COLO829 (cell line): ENCODE measurements around the gene NDUFA7.
"Not testable (repeated sequence)": the region's sequence is repeated elsewhere in the genome, so short reads cannot be mapped to it uniquely, and the experiment has no call there.

Experiments
- DNase-seq: peaks from one replicate; pipeline ENCODE4 v3.0.0; 2012; ENCODE audit warnings: low spot score

Gene NDUFA7

DNA sequence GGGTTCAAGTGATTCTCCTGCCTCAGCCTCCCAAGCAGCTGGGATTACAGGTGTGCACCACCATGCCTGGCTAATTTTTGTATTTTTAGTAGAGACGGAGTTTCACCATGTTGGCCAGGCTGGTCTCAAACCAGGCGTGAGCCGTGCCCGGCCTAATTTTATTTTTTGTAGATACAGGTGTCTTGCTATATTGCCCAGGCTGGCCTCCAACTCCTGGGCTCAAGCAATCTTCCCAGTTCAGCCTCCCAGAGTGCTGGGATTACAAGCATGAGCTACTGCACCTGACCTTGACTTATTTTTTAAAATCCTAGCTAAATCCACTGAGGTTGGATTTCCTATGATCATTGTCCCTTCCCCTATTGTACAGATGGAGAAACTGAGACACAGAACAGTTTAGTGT is 20.3 kb upstream of the NDUFA7 start:
- DNase-seq, result not testable (repeated sequence)

- no peak for DNase-seq
Observed at GRCh38 chr19:8340341-8341096, 19.3 kb upstream of the NDUFA7 start.

GRCh38 chr19:8338835-8339234 is 17.7 kb upstream of the NDUFA7 start:
- DNase-seq, result no peak

DNA sequence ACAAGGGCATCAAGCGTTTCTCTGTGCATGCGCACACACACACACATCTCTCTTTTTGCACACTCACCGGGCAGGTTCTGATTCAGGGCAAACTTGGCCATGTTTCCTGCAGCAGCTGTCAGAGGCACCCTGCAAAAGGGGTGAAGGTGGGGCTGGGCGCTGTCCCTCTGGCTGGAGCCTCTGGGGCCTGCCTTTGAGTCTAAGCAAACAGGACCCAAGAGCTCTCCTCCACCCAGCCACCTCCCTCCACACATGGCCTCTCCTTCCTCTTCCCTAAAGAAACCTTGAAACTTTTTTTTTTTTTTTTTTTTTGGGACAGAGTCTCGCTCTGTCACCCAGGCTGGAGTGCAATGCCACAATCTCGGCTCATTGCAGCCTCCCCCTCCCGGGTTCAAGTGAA is 16.6 kb upstream of the NDUFA7 start:
- DNase-seq, result no peak

DNA sequence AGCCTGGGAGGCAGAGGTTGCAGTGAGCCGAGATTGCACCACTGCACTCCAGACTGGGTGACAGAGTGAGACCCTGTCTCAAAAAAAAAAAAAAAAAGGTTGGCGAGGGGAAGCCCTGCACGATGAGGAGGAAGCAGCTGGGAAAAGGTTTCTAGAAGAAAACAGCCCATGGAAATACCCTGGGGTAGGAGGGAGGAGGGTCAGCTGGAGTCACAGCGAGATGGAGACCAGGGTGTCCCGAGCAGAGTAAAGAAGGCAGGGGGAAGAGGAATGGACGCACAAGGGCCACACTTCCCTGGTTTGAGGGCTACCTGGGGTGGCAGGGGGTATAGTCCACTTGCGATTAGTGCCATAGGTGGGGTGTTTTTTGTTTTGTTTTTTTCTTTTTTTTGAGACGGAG is 15.5 kb upstream of the NDUFA7 start:
- no peak for DNase-seq

DNA sequence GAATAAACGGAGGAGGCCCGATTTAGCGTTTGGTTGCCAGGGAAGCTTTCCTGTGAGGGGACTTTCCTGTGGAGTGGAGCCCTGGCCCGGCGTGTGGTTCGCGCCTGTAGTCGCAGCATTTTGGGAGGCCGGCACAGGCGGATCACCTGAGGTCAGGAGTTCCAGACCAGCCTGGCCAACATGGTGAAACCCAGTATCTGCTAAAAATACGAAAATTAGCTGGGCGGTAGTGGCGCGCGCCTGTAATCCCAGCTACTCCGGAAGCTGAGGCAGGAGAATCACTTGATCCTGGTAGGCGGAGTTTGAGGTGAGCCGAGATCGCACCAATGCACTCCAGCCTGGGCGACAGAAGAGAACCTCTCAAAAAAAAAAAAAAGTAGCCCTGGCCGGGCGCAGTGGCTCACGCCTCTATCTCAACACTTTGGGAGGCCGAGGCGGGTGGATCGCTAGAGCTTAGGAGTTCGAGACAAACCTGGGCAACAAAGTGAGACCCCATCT is 14.9 kb upstream of the NDUFA7 start:
- no peak for DNase-seq

GRCh38 chr19:8335343-8336071 is 14.3 kb upstream of the NDUFA7 start:
- DNase-seq, result no peak

- DNase-seq, result peak; percentile 71
Observed at GRCh38 chr19:8334458-8335342, 13.5 kb upstream of the NDUFA7 start.

DNA sequence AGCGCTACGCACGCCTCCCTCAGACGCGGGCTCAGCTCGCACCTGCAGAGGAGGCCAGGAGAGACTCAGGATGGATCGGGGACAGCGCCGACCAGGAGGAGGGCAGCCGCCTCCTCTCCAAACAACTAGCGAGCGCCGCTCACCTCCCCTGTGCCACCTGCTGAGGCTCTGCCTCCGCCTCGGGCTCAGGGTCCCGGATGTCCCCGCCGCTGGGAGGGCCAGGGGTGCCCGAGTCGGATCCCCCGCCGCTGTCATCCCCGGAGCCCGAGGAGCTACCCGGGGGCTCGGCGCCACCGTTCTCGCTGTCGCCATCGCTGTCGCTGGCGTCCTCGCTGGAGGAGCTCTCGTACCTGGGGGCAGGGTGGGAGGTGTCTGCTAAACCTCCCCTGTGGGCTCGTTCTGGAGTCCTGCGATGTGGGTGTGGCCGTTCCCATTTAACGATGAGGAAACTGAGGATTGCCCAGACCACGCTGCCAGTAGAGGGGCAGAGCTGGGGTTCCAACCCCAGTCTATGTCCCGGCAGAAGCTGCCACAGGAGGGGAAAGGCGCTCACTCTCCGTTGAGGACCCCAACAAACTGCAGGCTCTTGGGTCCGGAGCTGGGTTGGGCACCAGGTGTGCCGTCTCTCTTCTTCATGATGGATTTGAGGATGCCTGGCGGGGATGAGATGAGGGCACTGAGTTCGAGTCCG is 12.7 kb upstream of the NDUFA7 start:
- no peak for DNase-seq

DNA sequence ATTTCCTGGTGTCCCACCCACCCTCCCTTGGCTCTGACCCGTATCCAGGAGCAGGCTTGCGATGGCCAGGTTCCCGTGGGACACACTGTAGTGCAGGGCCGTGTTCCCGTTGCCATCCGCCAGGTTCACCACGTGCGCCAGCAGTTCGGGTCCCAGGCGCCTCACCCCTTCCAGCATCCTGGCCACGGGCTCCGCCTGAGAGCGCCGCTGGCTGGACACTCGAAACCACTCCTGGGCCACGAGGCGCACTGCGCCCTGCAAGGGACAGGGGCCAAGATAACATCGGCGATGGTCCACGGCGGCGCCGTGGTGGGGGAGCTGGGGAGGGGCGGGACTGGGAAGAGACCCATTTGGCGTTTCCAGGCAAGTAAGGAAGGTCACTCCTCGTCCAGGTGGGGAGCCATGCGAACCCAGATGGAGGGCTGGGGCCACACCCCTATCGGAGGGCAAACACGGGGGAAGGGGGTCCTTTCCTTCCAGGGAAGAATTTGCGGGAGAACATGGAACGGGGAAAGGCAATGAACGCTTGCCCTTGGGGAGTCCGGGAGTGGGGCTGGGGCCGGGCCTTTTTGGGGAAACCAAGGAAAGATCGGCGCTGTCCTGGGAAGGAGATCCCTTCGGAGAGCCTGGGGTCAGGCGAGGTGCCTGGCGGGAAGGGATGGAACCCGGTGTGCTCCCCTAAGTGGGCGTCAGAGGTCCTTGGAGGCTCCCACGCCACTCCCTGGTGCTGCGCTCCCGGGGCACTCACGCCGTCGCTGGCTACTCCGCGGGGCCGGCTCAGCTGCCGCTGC is 12.0 kb upstream of the NDUFA7 start:
- no peak for DNase-seq

GRCh38 chr19:8331263-8331845 is 10.2 kb upstream of the NDUFA7 start:
- no peak for DNase-seq

- no peak for DNase-seq
Observed at GRCh38 chr19:8329996-8330395, 8.8 kb upstream of the NDUFA7 start.

GRCh38 chr19:8325454-8325853 is 4.3 kb upstream of the NDUFA7 start:
- DNase-seq, result no peak

DNA sequence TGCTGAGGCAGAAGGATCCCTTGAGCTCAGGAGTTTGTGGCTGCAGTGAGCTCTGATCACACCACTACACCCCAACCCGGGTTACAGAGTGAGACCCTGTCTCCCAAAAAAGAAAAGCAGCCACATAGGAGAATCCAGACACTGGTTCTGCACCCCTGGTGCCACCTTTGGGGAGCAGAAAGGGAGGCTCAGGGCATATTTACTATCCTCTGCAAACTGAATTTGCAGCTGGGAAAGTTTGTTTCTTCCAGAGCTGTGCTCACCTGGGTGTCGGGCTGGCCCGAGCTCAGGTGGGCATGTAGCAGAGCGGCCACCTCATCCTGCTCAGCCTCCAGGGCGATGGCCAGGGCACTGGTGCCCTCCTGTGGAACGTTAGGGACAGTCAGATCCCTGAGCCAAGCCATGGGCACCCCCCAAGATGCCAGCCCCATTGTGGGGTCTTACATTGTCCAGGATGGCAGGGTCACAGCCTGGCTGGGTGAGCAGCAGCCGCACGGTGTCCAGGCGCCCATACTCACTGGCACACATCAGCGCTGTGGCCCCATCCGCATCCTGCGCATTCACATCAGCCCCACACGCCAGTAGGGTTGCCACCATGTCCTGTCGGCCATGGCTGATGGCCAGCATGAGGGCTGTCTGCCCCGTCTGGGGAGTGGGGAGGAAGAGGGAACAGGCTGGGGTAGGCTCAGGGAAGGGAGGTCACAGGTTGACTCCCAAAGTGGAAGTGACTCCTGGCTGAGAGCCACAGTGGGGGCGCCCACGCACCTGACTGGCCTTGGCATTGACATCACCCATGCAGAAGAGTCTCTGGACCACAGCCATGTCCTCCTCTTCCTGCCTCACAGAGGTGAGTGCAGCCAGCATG is 3.2 kb upstream of the NDUFA7 start:
- DNase-seq, result no peak

GRCh38 chr19:8323781-8324185 is 2.6 kb upstream of the NDUFA7 start:
- DNase-seq, result no peak

- no peak for DNase-seq
Observed at GRCh38 chr19:8322638-8322997, 1.4 kb upstream of the NDUFA7 start.

DNA sequence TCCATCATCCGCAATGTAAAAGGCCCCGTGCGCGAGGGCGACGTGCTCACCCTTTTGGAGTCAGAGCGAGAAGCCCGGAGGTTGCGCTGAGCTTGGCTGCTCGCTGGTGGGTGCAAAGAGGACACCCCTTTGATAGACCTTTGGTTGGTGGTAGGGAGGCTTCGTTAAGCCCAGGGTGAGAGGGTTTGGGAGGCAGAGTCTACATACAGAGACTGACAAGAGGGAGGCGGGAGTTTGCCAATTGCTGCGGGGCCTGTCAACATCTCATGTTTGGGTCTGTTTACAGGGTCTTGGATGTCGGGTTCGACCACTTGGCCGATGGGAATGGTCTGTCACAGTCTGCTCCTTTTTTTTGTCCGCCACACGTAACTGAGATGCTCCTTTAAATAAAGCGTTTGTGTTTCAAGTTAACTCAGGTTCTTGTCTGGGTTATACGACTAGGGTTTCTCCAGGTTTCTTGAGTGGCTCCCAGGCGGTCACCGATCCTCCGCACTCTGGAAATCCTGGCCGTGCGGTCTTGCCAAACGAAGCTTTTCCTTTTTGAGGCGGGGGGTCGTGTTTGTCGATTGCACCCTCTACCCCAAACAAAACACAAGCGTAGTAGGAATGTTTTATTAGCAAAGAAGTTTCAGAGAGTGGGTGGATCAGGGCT is 937 bp upstream of the NDUFA7 start:
- no peak for DNase-seq

DNA sequence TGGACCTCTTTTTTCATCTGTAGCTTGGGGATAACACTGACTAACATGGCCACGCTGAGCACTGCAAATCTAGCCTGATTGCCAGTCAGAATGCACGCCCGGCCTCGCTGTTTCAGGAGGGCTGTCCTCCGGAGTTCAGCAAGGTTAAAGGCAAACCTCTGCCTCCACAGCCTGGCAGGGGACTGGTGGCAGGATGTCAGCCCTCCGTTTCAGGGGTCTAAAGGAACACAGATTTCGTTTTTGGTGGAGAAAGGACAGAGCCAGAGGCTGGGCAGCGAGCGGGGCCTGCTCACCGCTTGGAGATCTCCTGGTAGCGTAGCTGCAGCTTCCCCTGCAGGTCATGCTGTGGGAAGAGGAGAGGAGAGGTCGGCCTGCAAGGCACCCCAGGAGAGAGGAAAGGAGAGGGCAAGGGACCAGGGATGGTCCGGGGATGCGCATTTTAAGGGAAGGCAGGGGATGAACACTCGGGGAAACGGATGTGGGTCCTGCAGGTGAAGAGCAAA is 560 bp downstream of the NDUFA7 start:
- DNase-seq, result no peak
